Activated CD8-positive, alpha-beta memory T cell treated with anti-CD3 and anti-CD28 coated beads, Interleukin-2, amount 50 U/mL, for 4 hours (primary cell): ENCODE data around the gene COL21A1.

Experiments used
- DNase-seq: peaks from one replicate; pipeline ENCODE4 v3.0.0-alpha.2; 2020

COL21A1 gene

DNA sequence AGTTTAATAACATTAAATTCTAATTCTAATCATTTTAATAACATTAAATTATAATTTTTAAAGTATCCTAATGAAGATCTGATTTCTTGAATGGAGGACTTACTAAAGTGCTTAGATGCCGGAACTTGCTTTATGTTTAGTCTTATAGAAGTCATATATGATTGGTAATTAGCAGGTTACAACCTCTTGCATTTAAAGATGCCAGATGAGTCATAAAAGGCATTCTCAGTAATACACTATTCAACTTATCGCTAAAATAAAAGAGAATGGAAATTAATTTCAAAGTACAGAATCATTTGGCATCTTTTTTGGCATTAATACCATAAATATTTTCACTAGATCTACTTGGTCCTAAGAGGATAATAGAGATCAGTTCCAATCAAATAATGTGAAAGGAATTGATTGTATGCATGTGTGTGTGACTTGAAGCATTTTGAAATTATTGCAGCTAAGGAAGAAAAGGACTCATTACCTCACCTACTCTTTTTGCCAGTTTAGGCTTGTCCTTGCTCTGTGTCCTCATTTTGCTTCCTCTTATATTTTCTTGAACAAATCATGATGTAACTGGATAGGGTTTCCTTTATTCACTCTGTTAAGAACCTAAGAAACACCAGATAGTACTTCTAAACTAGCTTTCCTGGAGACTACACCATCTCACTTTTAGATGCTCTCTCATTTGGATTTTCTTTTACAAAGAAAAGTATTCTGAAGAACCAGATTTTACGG, 2.7 kb downstream of the COL21A1 start:
- no peak for DNase-seq

DNA sequence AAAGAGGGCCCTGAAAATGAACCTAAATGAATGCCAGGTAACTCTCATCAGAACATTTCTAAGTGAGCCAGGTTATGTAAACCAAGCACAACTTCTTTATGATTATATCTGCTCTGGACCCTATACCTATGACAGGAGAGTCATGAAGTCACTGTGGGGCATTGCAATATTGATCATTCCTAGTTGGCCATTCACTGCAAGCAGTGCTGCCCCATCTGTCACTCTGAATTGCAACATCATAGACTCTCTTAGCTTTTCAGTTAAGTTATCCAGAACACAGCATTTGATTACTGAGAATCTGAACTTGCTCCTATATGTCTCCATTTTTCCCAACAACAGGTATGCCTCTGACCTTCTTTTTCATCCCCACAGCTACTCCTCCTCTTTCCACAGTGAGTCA, 3.3 kb downstream of the COL21A1 start:
- DNase-seq: no peak

DNA sequence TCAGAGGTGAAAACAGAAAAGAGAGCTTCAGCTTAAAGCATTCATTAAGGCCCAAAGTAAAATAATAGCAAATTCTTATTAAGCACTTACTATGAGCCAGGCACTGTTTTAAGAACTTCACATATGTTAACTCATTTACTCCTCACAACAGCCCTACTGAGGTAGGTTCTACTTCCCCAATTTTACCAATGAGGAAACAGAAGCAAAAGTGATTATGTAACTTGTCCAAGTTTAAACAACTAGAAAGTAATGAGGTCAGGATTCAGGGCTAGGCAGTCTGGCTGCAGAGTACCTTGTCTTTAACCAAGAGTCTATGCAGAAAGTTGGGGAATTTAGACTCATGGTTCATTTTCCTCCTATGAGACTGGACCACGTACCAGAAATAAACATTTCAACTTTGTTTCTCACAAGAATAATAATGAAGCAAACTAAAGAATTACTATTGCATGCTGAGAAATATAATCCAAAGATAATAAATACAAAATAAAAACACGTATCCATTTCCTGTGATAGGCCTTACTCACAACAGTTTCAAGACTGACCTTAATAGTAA, 3.8 kb downstream of the COL21A1 start:
- no peak for DNase-seq

DNA sequence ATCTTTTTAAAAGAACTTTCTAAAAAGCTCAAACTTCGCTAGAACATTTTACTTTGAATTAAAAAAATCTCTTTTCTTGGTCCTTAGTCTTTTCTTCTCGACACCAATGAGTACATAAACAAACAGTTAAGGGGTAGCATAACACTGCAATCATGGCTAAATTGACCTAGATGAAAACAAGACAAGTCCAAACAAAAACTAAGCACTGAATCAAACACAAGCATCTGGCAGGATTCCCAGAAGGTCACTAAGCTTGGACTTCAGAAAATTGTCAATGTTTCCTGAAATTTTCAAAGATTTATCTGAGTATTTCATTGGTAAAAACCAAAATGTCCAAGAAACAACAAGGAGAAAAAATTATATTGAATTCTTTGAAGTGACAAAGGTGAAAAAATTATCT, 5.0 kb downstream of the COL21A1 start:
- no peak for DNase-seq

GRCh38 chr6:56241124-56241802, 6.1 kb downstream of the COL21A1 start:
- DNase-seq: no peak

DNA sequence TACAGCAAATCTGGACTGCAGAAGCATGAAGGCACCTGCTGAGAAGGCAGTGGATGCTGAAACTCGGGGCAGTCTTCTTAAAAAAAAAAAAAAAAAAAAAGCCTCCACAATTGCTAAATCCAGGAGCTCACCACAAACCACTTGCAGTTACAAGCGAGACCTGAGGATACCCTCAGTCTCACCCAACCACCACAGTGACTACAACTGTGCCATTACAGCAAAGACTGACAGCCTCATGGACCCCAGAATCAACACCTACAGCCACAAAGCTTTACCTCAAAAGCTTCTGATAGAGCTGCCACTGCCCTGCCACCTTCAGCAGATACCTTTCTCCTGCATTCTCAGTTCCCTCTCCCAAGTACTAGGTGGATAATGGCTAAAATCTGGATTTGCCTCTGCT, 9.0 kb downstream of the COL21A1 start:
- DNase-seq: no peak

GRCh38 chr6:56235245-56235644, 12.1 kb downstream of the COL21A1 start:
- DNase-seq: no peak

DNA sequence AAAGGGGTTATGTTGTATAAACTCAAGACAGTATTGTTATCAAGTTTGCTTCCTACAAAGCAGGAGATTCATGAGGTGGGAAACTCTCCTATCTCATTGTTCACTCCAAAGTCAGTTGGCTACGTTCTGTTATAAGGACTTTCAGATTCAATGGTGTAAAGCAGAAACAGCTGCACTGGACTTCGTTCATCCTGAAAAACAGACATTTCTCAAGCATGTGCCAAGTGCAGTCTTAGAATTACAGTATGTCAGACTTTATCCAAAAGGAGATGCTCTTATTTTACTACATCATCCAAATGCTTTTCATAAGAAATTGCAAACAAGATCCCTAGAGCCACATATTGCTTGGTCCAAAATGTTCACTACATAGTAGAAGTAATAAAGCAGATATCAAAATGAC, 14.9 kb downstream of the COL21A1 start:
- DNase-seq: no peak

- no peak for DNase-seq
These were observed 15.6 kb downstream of the COL21A1 start for GRCh38 chr6:56231827-56232226.

DNA sequence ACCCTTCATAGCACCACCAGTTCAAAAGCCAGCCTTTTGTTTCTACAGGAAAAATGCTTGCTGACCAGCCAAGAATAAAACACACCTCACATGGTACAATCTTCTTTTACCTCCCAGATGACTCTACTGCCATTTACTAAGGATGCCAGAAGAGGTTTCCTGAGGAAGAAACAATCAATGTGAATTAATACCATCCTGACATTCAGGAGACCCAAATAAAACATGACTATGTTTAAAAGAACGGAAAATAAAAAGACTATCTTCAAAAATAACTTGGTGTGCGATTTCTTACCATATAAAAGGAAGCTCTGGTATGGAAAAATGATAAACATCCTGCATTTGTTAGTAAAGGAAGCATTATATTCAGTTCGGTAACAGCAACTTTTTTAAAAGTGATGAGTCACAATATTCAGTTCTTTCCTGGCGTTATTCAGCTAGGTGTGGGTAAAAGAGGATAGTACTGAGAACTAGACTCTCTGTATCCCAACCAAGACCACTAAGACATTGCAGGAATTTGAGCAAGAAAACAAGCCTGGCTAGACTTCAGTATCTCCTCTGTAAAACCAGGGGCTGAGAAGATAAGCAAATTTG, 16.3 kb downstream of the COL21A1 start:
- no peak for DNase-seq

GRCh38 chr6:56227071-56227879, 20.1 kb downstream of the COL21A1 start:
- DNase-seq: no peak

- DNase-seq: no peak
These were observed 23.4 kb downstream of the COL21A1 start for GRCh38 chr6:56223995-56224394.

DNA sequence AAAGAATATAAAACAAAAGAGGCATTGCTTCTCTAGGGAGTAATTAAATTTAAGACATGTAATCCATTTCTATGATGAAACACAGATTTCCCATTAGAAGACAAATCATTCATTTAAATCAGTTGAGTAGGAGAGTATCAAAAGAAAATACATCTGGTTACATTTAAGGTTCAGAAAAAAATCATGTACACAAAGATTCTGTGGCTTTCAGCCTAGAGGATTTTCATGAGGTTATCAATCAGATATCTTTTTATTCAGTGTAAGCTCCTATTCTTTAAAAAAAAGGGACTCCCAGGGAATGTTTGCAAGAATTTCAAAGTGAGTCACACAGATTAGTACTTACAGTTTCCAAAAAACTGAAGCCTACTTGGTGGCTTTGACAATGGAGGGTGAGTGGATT, 24.9 kb downstream of the COL21A1 start:
- no peak for DNase-seq

DNA sequence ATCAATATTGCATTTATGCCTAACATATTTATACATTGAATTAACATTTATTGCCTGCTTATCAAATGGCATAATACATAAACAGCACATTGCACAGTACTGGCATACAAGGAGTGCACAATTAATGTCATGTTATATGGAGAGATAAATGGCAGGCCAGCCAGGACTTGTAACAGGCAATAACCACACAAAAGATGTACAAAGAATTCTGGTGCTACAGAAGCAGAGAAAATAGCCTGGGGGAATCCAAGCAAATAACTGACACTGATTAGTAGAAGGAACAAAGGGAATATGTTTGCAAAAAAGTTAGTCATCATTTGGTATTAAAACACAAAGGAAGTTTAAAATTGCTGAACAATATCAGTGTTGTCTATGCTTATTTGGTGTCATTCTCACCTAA, 27.3 kb downstream of the COL21A1 start:
- no peak for DNase-seq

GRCh38 chr6:56214703-56215101, 32.7 kb downstream of the COL21A1 start:
- DNase-seq: no peak

DNA sequence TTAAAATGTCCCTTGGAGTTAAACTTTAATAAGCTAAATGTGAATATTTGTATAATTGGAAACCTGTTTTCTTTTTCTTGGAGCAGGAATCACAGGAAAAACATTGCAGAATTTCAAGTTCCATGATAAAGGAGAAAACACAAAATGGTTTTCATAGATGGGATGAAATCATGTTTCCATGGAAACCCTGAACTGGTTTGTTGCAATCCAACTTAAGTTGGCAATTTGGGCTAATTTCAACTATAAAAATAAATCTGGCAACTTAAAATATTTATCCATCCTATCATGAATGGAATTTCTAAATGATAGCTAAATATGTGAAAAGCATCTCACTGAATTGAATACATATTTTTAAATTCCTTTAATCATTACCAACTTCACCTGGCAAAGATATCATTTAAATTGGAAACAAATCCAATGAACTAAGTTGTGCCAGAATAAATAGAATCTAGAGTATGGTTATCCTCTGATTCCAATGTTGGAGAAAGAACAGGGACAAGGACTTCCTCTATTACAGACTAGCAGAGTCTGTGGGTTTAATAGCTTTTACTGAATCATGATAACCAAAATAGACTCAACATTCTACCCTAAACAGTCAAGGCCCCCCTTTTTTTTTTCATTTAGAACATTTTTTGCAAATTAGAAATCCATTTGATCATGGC, 33.2 kb downstream of the COL21A1 start:
- no peak for DNase-seq

DNA sequence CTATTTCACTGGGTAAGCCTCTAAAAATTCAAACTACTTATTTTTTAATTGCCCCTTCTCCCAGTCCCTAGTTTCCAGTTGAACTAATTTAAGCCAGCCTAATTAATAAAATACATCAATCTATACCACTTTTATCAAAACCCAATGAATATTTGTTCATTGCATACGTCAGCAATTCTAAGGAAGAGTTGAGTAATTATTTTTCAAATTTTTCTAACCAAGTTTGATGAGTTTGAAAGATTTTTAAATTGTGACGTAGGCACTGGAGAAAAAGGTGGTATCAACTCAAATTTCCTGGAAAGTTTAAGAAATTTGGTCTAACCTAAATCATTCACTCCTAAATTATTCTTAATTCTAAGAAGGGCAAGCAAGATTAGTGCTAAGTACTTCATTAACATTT, 35.7 kb downstream of the COL21A1 start:
- no peak for DNase-seq

- DNase-seq: no peak
These were observed 43.2 kb downstream of the COL21A1 start for GRCh38 chr6:56204134-56204533.

GRCh38 chr6:56199956-56200355, 47.4 kb downstream of the COL21A1 start:
- no peak for DNase-seq

DNA sequence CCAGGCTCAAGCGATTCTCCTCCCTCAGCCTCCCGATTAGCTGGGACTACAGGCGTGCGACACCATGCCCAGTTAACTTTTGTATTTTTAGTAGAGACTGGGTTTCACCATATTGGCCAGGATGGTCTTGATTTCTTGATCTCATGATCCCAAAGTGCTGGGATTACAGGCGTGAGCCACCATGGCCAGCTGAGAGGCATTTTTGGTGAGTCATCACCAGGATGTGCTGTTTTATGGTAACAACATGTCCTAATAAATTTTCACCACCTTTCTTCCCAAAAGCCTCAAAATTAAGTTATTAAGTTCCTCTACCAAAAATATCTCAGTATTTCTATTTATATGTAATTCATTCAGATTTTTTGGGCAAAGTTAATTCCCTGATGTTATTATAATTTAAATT, 53.5 kb downstream of the COL21A1 start:
- DNase-seq: no peak

- DNase-seq: no peak
These were observed 59.0 kb downstream of the COL21A1 start for GRCh38 chr6:56188429-56188828.

- DNase-seq: no peak
These were observed 59.7 kb downstream of the COL21A1 start for GRCh38 chr6:56187686-56188085.

- no peak for DNase-seq
These were observed 70.6 kb downstream of the COL21A1 start for GRCh38 chr6:56176741-56177140.
